HG03025 (cell line): ENCODE data around the gene SLC22A17.
"Not testable (repeated sequence)": the region's sequence is repeated elsewhere in the genome, so short reads cannot be mapped to it uniquely, and the experiment has no call there.

ENCODE experiments used
- ATAC-seq: cut with Tn5 transposase; IDR thresholded peaks from one replicate; pipeline ENCODE4 v1.9.1; 2021; ENCODE audit warnings: mild to moderate bottlenecking, moderate library complexity; ENCODE audit not compliant: unreplicated experiment, low FRiP score

The SLC22A17 gene

GRCh38 chr14:23352506-23353432 lies at the start of gene SLC22A17:
SLC22A17 (minus strand) TSS chr14:23352887.
- ATAC-seq = no peak

- ATAC-seq = no peak
These were observed 48.6 kb upstream of the SLC22A17 start for GRCh38 chr14:23401291-23401690.

GRCh38 chr14:23400496-23401149 lies 47.9 kb upstream of the SLC22A17 start:
- not testable (repeated sequence) for ATAC-seq

- ATAC-seq = no peak
These were observed 46.9 kb upstream of the SLC22A17 start for GRCh38 chr14:23399591-23399990.

- no peak for ATAC-seq
These were observed 46.4 kb upstream of the SLC22A17 start for GRCh38 chr14:23399136-23399535.

- no peak for ATAC-seq
These were observed 45.7 kb upstream of the SLC22A17 start for GRCh38 chr14:23398348-23398747.

GRCh38 chr14:23396781-23397407 lies 44.2 kb upstream of the SLC22A17 start:
- ATAC-seq = no peak

- ATAC-seq = no peak
These were observed 43.4 kb upstream of the SLC22A17 start for GRCh38 chr14:23396126-23396525.

- no peak for ATAC-seq
These were observed 39.9 kb upstream of the SLC22A17 start for GRCh38 chr14:23392613-23393012.

GRCh38 chr14:23389871-23390270 lies 37.2 kb upstream of the SLC22A17 start:
- ATAC-seq = not testable (repeated sequence)

GRCh38 chr14:23389396-23389795 lies 36.7 kb upstream of the SLC22A17 start:
- ATAC-seq = no peak

- ATAC-seq = no peak
These were observed 36.3 kb upstream of the SLC22A17 start for GRCh38 chr14:23388996-23389395.

GRCh38 chr14:23387916-23388882 lies 35.5 kb upstream of the SLC22A17 start:
- no peak for ATAC-seq

GRCh38 chr14:23386999-23387398 lies 34.3 kb upstream of the SLC22A17 start:
- ATAC-seq = no peak

GRCh38 chr14:23386266-23386657 lies 33.6 kb upstream of the SLC22A17 start:
- not testable (repeated sequence) for ATAC-seq

- ATAC-seq = no peak
These were observed 33.1 kb upstream of the SLC22A17 start for GRCh38 chr14:23385642-23386265.

- no peak for ATAC-seq
These were observed 32.6 kb upstream of the SLC22A17 start for GRCh38 chr14:23385244-23385641.

- ATAC-seq = no peak
These were observed 31.8 kb upstream of the SLC22A17 start for GRCh38 chr14:23384364-23385080.
